Measurements from ENCODE around the gene URGCP. TPM values are rescaled to one million over a fixed set of nuclear protein-coding genes. Genes with fewer than 3 reads are reported as not detected.

URGCP gene
- total RNA-seq, 1 donor from 2014 or later, result 39.6 TPM

GRCh38 chr7:43927810-43928209 lies 21.4 kb upstream of the URGCP start:
- Histone ChIP-seq H3K9me3 (replicated peaks) (no peaks in the 10 kb centered on the region), H3K27ac (replicated peaks) (no peak overlapping the region), H3K4me3 (no peak overlapping the region), H3K36me3 (no peaks in the 10 kb centered on the region), H3K4me1 (peaks cover 27% of the 10 kb centered on the region), H3K27me3 (ENCODE audit: low read depth) (no peaks in the 10 kb centered on the region)
- no peak for TF ChIP-seq CTCF (IDR thresholded peaks at IDR 0.05; ENCODE audit: borderline replicate concordance)
- intact Hi-C loops (cut with micrococcal nuclease), result no loop called here
- no peak for DNase-seq

- peak overlapping the region; percentile 73 for H3K4me3 ChIP-seq
- no peaks in the 10 kb centered on the region for H3K27me3 ChIP-seq (ENCODE audit: low read depth)
- H3K9me3 ChIP-seq (replicated peaks), result no peaks in the 10 kb centered on the region
- peak overlapping the region; percentile 98 for H3K27ac ChIP-seq (replicated peaks)
- peaks cover 27% of the 10 kb centered on the region for H3K4me1 ChIP-seq
- TF ChIP-seq CTCF (IDR thresholded peaks at IDR 0.05; ENCODE audit: borderline replicate concordance), result peak; percentile 22
- intact Hi-C loops (cut with micrococcal nuclease), result no loop called here
- no peaks in the 10 kb centered on the region for H3K36me3 ChIP-seq
- DNase-seq, result no peak
These were observed 20.4 kb upstream of the URGCP start for GRCh38 chr7:43926798-43927123.

GRCh38 chr7:43925984-43926797 lies 19.8 kb upstream of the URGCP start, which contains the start of gene UBE2D4:
Gene UBE2D4, plus strand, starts transcription at chr7:43926436. Its CDS starts 97 bp downstream, at chr7:43926533.
- peak; percentile 88 for DNase-seq
- intact Hi-C loops (cut with micrococcal nuclease), result no loop called here
- peak within 1 kb of the TSS; percentile 98 for H3K27ac ChIP-seq (replicated peaks)
- H3K36me3 ChIP-seq, result no peaks in the 10 kb centered on the region
- H3K4me1 ChIP-seq, result peaks cover 27% of the 10 kb centered on the region
- TF ChIP-seq CTCF (IDR thresholded peaks at IDR 0.05; ENCODE audit: borderline replicate concordance), result no peak
- H3K27me3 ChIP-seq (ENCODE audit: low read depth), result no peaks in the 10 kb centered on the region
- H3K4me3 ChIP-seq, result peak within 1 kb of the TSS; percentile 73
- H3K9me3 ChIP-seq (replicated peaks), result no peaks in the 10 kb centered on the region

GRCh38 chr7:43922726-43923125 lies 16.3 kb upstream of the URGCP start:
- Histone ChIP-seq H3K9me3 (replicated peaks) (no peaks in the 10 kb centered on the region), H3K4me1 (peaks cover 27% of the 10 kb centered on the region), H3K27ac (replicated peaks) (no peak overlapping the region), H3K36me3 (no peaks in the 10 kb centered on the region), H3K27me3 (ENCODE audit: low read depth) (no peaks in the 10 kb centered on the region), H3K4me3 (no peak overlapping the region)
- TF ChIP-seq CTCF (IDR thresholded peaks at IDR 0.05; ENCODE audit: borderline replicate concordance), result no peak
- intact Hi-C loops (cut with micrococcal nuclease), result no loop called here
- no peak for DNase-seq

- no peak for TF ChIP-seq CTCF (IDR thresholded peaks at IDR 0.05; ENCODE audit: borderline replicate concordance)
- Histone ChIP-seq H3K4me3 (no peak overlapping the region), H3K9me3 (replicated peaks) (no peaks in the 10 kb centered on the region), H3K4me1 (peaks cover 15% of the 10 kb centered on the region), H3K36me3 (no peaks in the 10 kb centered on the region), H3K27me3 (ENCODE audit: low read depth) (no peaks in the 10 kb centered on the region), H3K27ac (replicated peaks) (no peak overlapping the region)
- DNase-seq, result no peak
- intact Hi-C loops (cut with micrococcal nuclease), result no loop called here
These were observed 15.0 kb upstream of the URGCP start for GRCh38 chr7:43921423-43921822.
